Erythroblast (primary cell): ENCODE results near the gene PSORS1C1.

Experiments used
- GATA1 ChIP-seq: IDR thresholded peaks from 2 replicates; pipeline ENCODE4 v1.6.1; 2011; ENCODE audit warnings: low read depth, mild to moderate bottlenecking, control low read depth, low read length, moderate library complexity
- POLR2A ChIP-seq: IDR thresholded peaks from 2 replicates; pipeline ENCODE4 v1.6.1; 2011; ENCODE audit warnings: mild to moderate bottlenecking, low read length

- no peak for TF ChIP-seq POLR2A
- no peak for TF ChIP-seq GATA1
These were observed 24.2 kb upstream of the PSORS1C1 start for GRCh38 chr6:31090275-31090972.
